K562 (cell line): ENCODE measurements around the gene CADPS2. TPM values are rescaled to one million over a fixed set of nuclear protein-coding genes. Genes with fewer than 3 reads are reported as not detected.

Experiments used
- ATAC-seq: fragments of 200-7000 bp; cut with Tn5 transposase; 3 replicates; pipeline ENCODE4 v1.9.1; 2020; ENCODE audit warnings: moderate library complexity
- BruUV-seq: library from RNA; stranded (reverse); fragments of 400-500 nt; replicated peaks from 2 replicates; lab custom pipeline; 2021; lab: Mats Ljungman, UMichigan
- CTCF ChIA-PET: fragments of 300-600 bp; formaldehyde crosslinking; extraction: SDS; loops from one replicate; lab custom pipeline; 2021; ENCODE audit warnings: low intra/inter-chr PET ratio; lab: Yijun Ruan, JAX
- POLR2A ChIA-PET: fragments of 300-600, 350-650 bp; sonication (Branson Sonifier 250); formaldehyde crosslinking; extraction: SDS; loops from one replicate; lab custom pipeline; 2021; ENCODE audit warnings: antibody characterized with exemption, inconsistent platforms; lab: Yijun Ruan, JAX
- DNase-seq, 4 experiments: peaks; one replicate each; pipeline versions ENCODE4 v3.0.0 to v3.0.0-alpha.2; 2011 to 2018; ENCODE audit warnings: low spot score in 3 of 4, mixed read lengths in 3 of 4; ENCODE audit errors: extremely low read depth in 1 of 4
- FAIRE-seq: peaks from 2 replicates; lab custom pipeline; 2011; peaks lifted over from hg19 to GRCh38; lab: Jason Lieb, UNC
- H2AFZ ChIP-seq: 2 replicates; pipeline ENCODE4 v1.6.0; 2011; ENCODE audit warnings: low read depth, low read length, control low read depth, inconsistent platforms
- H3K27ac ChIP-seq: fragments of 200-600 bp; 3 replicates; pipeline ENCODE4 v1.8.0; 2011; ENCODE audit warnings: low read depth, mild to moderate bottlenecking, control low read depth, inconsistent platforms, low read length, moderate library complexity, mixed read lengths; ENCODE audit errors: extremely low read depth
- H3K27me3 ChIP-seq, 2 experiments: fragments of 300-600 bp in 1 of 2; 2 replicates in 1 of 2; 3 replicates in 1 of 2; pipeline versions ENCODE4 v1.6.0 to v1.8.0; 2011; ENCODE audit warnings: inconsistent platforms in 2 of 2, low read length in 2 of 2, mild to moderate bottlenecking in 1 of 2, mixed read lengths in 1 of 2, moderate library complexity in 1 of 2; ENCODE audit not compliant: control insufficient read depth in 2 of 2, insufficient read depth in 2 of 2
- H3K36me3 ChIP-seq: fragments of 300-600 bp; 3 replicates; pipeline ENCODE4 v1.8.0; 2011; ENCODE audit warnings: mild to moderate bottlenecking, low read length, inconsistent platforms; ENCODE audit not compliant: control insufficient read depth, insufficient read depth
- H3K4me1 ChIP-seq, 2 experiments: fragments of 200-600 bp in 1 of 2; replicated peaks in 1 of 2; 2 replicates in 1 of 2; 3 replicates in 1 of 2; pipeline versions ENCODE4 v1.5.1 to v1.8.0; 2011; ENCODE audit warnings: inconsistent platforms in 2 of 2, low read length in 2 of 2, mild to moderate bottlenecking in 1 of 2, mixed read lengths in 1 of 2, moderate library complexity in 1 of 2; ENCODE audit not compliant: control insufficient read depth in 2 of 2, insufficient read depth in 2 of 2
- H3K4me2 ChIP-seq: 2 replicates; pipeline ENCODE4 v1.6.1; 2011; ENCODE audit warnings: low read length, control low read depth, inconsistent platforms, mixed read lengths; ENCODE audit not compliant: insufficient read depth
- H3K4me3 ChIP-seq: fragments of 200-600 bp; sonication (generic), shearing (Covaris generic); 2 replicates; pipeline ENCODE4 v1.5.1; 2016; ENCODE audit warnings: control low read depth, inconsistent platforms
- H3K79me2 ChIP-seq: fragments of 200-600 bp; 3 replicates; pipeline ENCODE4 v1.8.0; 2011; ENCODE audit warnings: low read length, inconsistent platforms; ENCODE audit not compliant: control insufficient read depth, insufficient read depth
- H3K9ac ChIP-seq, 2 experiments: 2 replicates each; pipeline versions ENCODE4 v1.6.0 to v1.6.1; 2011; ENCODE audit warnings: low read depth in 2 of 2, low read length in 2 of 2, control low read depth in 1 of 2, inconsistent platforms in 1 of 2, mild to moderate bottlenecking in 1 of 2, mixed read lengths in 1 of 2; ENCODE audit not compliant: insufficient read depth in 1 of 2
- H3K9me1 ChIP-seq: one replicate; pipeline ENCODE4 v1.6.0; 2011; ENCODE audit warnings: inconsistent platforms, mild to moderate bottlenecking, low read length, moderate library complexity; ENCODE audit not compliant: control insufficient read depth, insufficient read depth
- H3K9me3 ChIP-seq: replicated peaks from 2 replicates; pipeline ENCODE4 v1.5.1; 2011; ENCODE audit warnings: low read depth, low read length, inconsistent platforms; ENCODE audit not compliant: control insufficient read depth, insufficient read depth
- H4K20me1 ChIP-seq: replicated peaks from 2 replicates; pipeline ENCODE4 v1.6.1; 2011; ENCODE audit warnings: low read length, inconsistent platforms, mixed read lengths; ENCODE audit not compliant: control insufficient read depth, insufficient read depth
- CBFA2T3 ChIP-seq: fragments of 450-650 bp; IDR thresholded peaks from 2 replicates; pipeline ENCODE4 v1.6.1; 2017
- ETV5 ChIP-seq: sonication (generic); formaldehyde crosslinking; IDR thresholded peaks from 2 replicates; pipeline ENCODE4 v1.4.0; 2020; ENCODE audit warnings: low read depth, mild to moderate bottlenecking, missing genetic modification reagents
- GABPA ChIP-seq: fragments of 200-800 bp; sonication (Bioruptor generic); conservative IDR thresholded peaks from 2 replicates; pipeline ENCODE4 v1.6.1; 2016; ENCODE audit warnings: low read depth, missing genetic modification characterization, missing compliant biosample characterization
- ILK ChIP-seq: fragments of 450-650 bp; IDR thresholded peaks from 2 replicates; pipeline ENCODE4 v1.6.1; 2016; ENCODE audit warnings: missing genetic modification characterization, low read depth, mild to moderate bottlenecking, missing compliant biosample characterization, moderate library complexity, borderline replicate concordance
- NR3C1 ChIP-seq: sonication (generic); formaldehyde crosslinking; IDR thresholded peaks from 2 replicates; pipeline ENCODE4 v1.8.1; 2022; ENCODE audit warnings: missing genetic modification reagents
- POLR2H ChIP-seq: IDR thresholded peaks from 2 replicates; pipeline ENCODE4 v1.6.1; 2016; ENCODE audit warnings: missing genetic modification characterization, low read depth, mild to moderate bottlenecking, control low read depth, missing compliant biosample characterization, moderate library complexity
- SIX5 ChIP-seq, 2 experiments: IDR thresholded peaks; 2 replicates each; pipeline ENCODE4 v1.6.1; 2011; ENCODE audit warnings: low read length in 2 of 2, borderline replicate concordance in 1 of 2, low read depth in 1 of 2, mild to moderate bottlenecking in 1 of 2, moderate library complexity in 1 of 2; ENCODE audit not compliant: insufficient read depth in 1 of 2
- THRB ChIP-seq: fragments of 450-650 bp; formaldehyde crosslinking; conservative IDR thresholded peaks from 2 replicates; pipeline ENCODE4 v1.4.0; 2022; ENCODE audit warnings: mild to moderate bottlenecking, missing genetic modification characterization
- ZBTB9 ChIP-seq: fragments of 450-650 bp; formaldehyde crosslinking; IDR thresholded peaks from 2 replicates; pipeline ENCODE4 v1.4.0; 2020; ENCODE audit warnings: mild to moderate bottlenecking, moderate library complexity
- WGBS: fragments of 100-300 bp; shearing (Covaris generic); methylation state at CpG from one replicate; pipeline ENCODE4 v1.1.6; 2016; ENCODE audit warnings: low coverage, mixed read lengths; ENCODE audit not compliant: insufficient coverage; ENCODE audit errors: missing lambda C conversion rate; 5-methylcytosine and 5-hydroxymethylcytosine counted together
- in situ Hi-C: fragments of 300-500 bp; cut with MboI; formaldehyde crosslinking; loops from 4 replicates; pipeline ENCODE4 v1.15.0; 2018; ENCODE audit warnings: inconsistent platforms, mixed read lengths
- intact Hi-C: fragments of 100-400 bp; cut with micrococcal nuclease; formaldehyde crosslinking; loops from 2 replicates; pipeline ENCODE4 v1.14.2; 2022
- polyA plus RNA-seq, 8 experiments: library from polyadenylated mRNA; depleted of rRNA in 4 of 8; stranded (reverse) in 5 of 8; unstranded in 3 of 8; fragments of >200 nt; fragmentation: Nextera tagmentation in 2 of 8; fragmentation: Illumina TruSeq in 1 of 8; extraction: Ambion mirVana in 2 of 8; extraction: Trizol in 1 of 8; gene quantifications; 2 replicates each; pipeline versions ENCODE4 v1.2.1 to v1.2.3, GENCODE V29; 2011 to 2014; ENCODE audit warnings: inconsistent platforms in 1 of 8, missing spikeins in 1 of 8
- total RNA-seq, 7 experiments: library from RNA; depleted of rRNA in 6 of 7; stranded (reverse); fragments of >200 nt in 6 of 7; fragmentation: Illumina TruSeq in 2 of 7; extraction: Trizol in 2 of 7; gene quantifications; 2 replicates each; pipeline versions ENCODE4 v1.2.1 to v1.2.3, GENCODE V29; 2011 to 2021; ENCODE audit warnings: low replicate concordance in 1 of 7

Gene CADPS2
- total and polyA plus RNA-seq, 9 of the 15 experiments (the other 6 are each of a cell fraction or from before 2014, with no cell fraction given), result 0.03 to 0.14 (median 0.04) TPM; not detected in 1

GRCh38 chr7:122850528-122850927 is 35.7 kb downstream of the CADPS2 start:
- no peaks in the 10 kb centered on the region for H3K4me1 ChIP-seq
- H3K9ac ChIP-seq, result no peak overlapping the region
- ChIA-PET CTCF (no interaction called here), POLR2A (no interaction called here)
- no peaks in the 10 kb centered on the region for H4K20me1 ChIP-seq
- no peak for ATAC-seq
- BruUV-seq, result no TSS peak
- no peak overlapping the region for H3K4me2 ChIP-seq
- no peak overlapping the region for H2AFZ ChIP-seq
- DNase-seq, result no peak
- TF ChIP-seq ETV5, result no peak
- TF ChIP-seq, all 486 proteins: peak for 0
- Histone ChIP-seq H3K36me3 (no peaks in the 10 kb centered on the region), H3K4me3 (no peak overlapping the region), H3K79me2 (no peaks in the 10 kb centered on the region), H3K9me1 (no peaks in the 10 kb centered on the region), H3K9me3 (no peaks in the 10 kb centered on the region), H3K27ac (no peak overlapping the region), H3K27me3 (no peaks in the 10 kb centered on the region)
- FAIRE-seq, result no peak
- in situ Hi-C loops (no loop called here), intact Hi-C loops (no loop called here)

GRCh38 chr7:122849957-122850328 is 36.3 kb downstream of the CADPS2 start:
- FAIRE-seq (no peak), DNase-seq (no peak), ATAC-seq (no peak)
- H3K27me3 ChIP-seq, result no peaks in the 10 kb centered on the region
- no peaks in the 10 kb centered on the region for H3K4me1 ChIP-seq
- no peaks in the 10 kb centered on the region for H4K20me1 ChIP-seq
- H3K4me3 ChIP-seq, result no peak overlapping the region
- in situ Hi-C loops, result no loop called here
- H3K79me2 ChIP-seq, result no peaks in the 10 kb centered on the region
- H3K9me3 ChIP-seq, result no peaks in the 10 kb centered on the region
- no peak for TF ChIP-seq THRB (CRISPR knock-in tag)
- no peak for TF ChIP-seq CBFA2T3
- no peak for TF ChIP-seq ZBTB9 (CRISPR knock-in tag)
- TF ChIP-seq GABPA, result no peak
- TF ChIP-seq NR3C1 (CRISPR knock-in tag), result no peak
- TF ChIP-seq POLR2H, result no peak
- no peak for TF ChIP-seq SIX5 (IDR thresholded peaks at IDR 0.05; ENCODE audit: borderline replicate concordance in 1 of 2, insufficient read depth in 1 of 2, low read depth in 1 of 2, low read length in 2 of 2)
- no peak for TF ChIP-seq ILK (tag)
- POLR2A ChIA-PET, result no interaction called here
- 3% methylated on average over 3 of the region's 3 CpGs for WGBS
- H2AFZ ChIP-seq, result no peak overlapping the region
- CTCF ChIA-PET, result no interaction called here
- no peak overlapping the region for H3K4me2 ChIP-seq
- no peaks in the 10 kb centered on the region for H3K9me1 ChIP-seq
- BruUV-seq, result no TSS peak
- no peak overlapping the region for H3K9ac ChIP-seq
- H3K36me3 ChIP-seq, result no peaks in the 10 kb centered on the region
- intact Hi-C loops, result no loop called here
- H3K27ac ChIP-seq, result no peak overlapping the region
